ENCODE data around the gene CELSR1. TPM values are rescaled to one million over a fixed set of nuclear protein-coding genes. Genes with fewer than 3 reads are reported as not detected.

The CELSR1 gene
- polyA plus RNA-seq, 2 donors = 19.8 to 34.8 TPM

GRCh38 chr22:46451741-46452140, 85.7 kb downstream of the CELSR1 start:
- peak overlapping the region; percentile 92 for H3K27ac ChIP-seq (ENCODE audit: low read depth in 2 of 2, low read length in 1 of 2)
- no peaks in the 10 kb centered on the region for H3K36me3 ChIP-seq (ENCODE audit: control insufficient read depth in 2 of 2, insufficient read depth in 2 of 2, low read length in 1 of 2)
- 62 to 77% methylated on average over 12 of the region's 12 CpGs for whole genome bisulfite sequencing, 2 donors
- H3K27me3 ChIP-seq (ENCODE audit: control insufficient read depth in 1 of 2, insufficient read depth in 2 of 2, low read length in 2 of 2) = no peaks in the 10 kb centered on the region
- H3K9me3 ChIP-seq (ENCODE audit: control insufficient read depth in 2 of 2, insufficient read depth in 1 of 2, low read depth in 1 of 2, low read length in 1 of 2) = no peaks in the 10 kb centered on the region
- H3K4me3 ChIP-seq (ENCODE audit: low read depth in 1 of 2, low read length in 2 of 2) = no peak overlapping the region
- H3K4me1 ChIP-seq (ENCODE audit: control insufficient read depth in 2 of 2, insufficient read depth in 2 of 2, low read length in 1 of 2) = peaks cover 9 to 47% of the 10 kb centered on the region in 2 donors

- Histone ChIP-seq H3K4me3 (ENCODE audit: low read depth in 1 of 2, low read length in 2 of 2) (no peak overlapping the region), H3K27ac (ENCODE audit: low read depth in 2 of 2, low read length in 1 of 2) (peak overlapping the region; percentile 92), H3K4me1 (ENCODE audit: control insufficient read depth in 2 of 2, insufficient read depth in 2 of 2, low read length in 1 of 2) (peaks cover 9 to 47% of the 10 kb centered on the region in 2 donors), H3K9me3 (ENCODE audit: control insufficient read depth in 2 of 2, insufficient read depth in 1 of 2, low read depth in 1 of 2, low read length in 1 of 2) (no peaks in the 10 kb centered on the region), H3K27me3 (ENCODE audit: control insufficient read depth in 1 of 2, insufficient read depth in 2 of 2, low read length in 2 of 2) (no peaks in the 10 kb centered on the region), H3K36me3 (ENCODE audit: control insufficient read depth in 2 of 2, insufficient read depth in 2 of 2, low read length in 1 of 2) (no peaks in the 10 kb centered on the region)
- WGBS, 2 donors = 52 to 54% methylated on average over 15 of the region's 15 CpGs
Observed at GRCh38 chr22:46450931-46451561, 86.4 kb downstream of the CELSR1 start.

- H3K9me3 ChIP-seq (ENCODE audit: control insufficient read depth in 2 of 2, insufficient read depth in 1 of 2, low read depth in 1 of 2, low read length in 1 of 2) = no peaks in the 10 kb centered on the region
- H3K27me3 ChIP-seq (ENCODE audit: control insufficient read depth in 1 of 2, insufficient read depth in 2 of 2, low read length in 2 of 2) = no peaks in the 10 kb centered on the region
- H3K27ac ChIP-seq (ENCODE audit: low read depth in 2 of 2, low read length in 1 of 2) = peak overlapping the region; percentile 92
- no peak overlapping the region for H3K4me3 ChIP-seq (ENCODE audit: low read depth in 1 of 2, low read length in 2 of 2)
- H3K36me3 ChIP-seq (ENCODE audit: control insufficient read depth in 2 of 2, insufficient read depth in 2 of 2, low read length in 1 of 2) = no peaks in the 10 kb centered on the region
- H3K4me1 ChIP-seq (ENCODE audit: control insufficient read depth in 2 of 2, insufficient read depth in 2 of 2, low read length in 1 of 2) = peaks cover 9 to 44% of the 10 kb centered on the region in 2 donors
- WGBS, 2 donors = 80 to 82% methylated on average over 16 of the region's 16 CpGs
Observed at GRCh38 chr22:46449974-46450745, 87.3 kb downstream of the CELSR1 start.

GRCh38 chr22:46449116-46449691, 88.2 kb downstream of the CELSR1 start:
- H3K9me3 ChIP-seq (ENCODE audit: control insufficient read depth in 2 of 2, insufficient read depth in 1 of 2, low read depth in 1 of 2, low read length in 1 of 2) = no peaks in the 10 kb centered on the region
- H3K27ac ChIP-seq (ENCODE audit: low read depth in 2 of 2, low read length in 1 of 2) = no peak overlapping the region
- peaks cover 9 to 39% of the 10 kb centered on the region in 2 donors for H3K4me1 ChIP-seq (ENCODE audit: control insufficient read depth in 2 of 2, insufficient read depth in 2 of 2, low read length in 1 of 2)
- no peak overlapping the region for H3K4me3 ChIP-seq (ENCODE audit: low read depth in 1 of 2, low read length in 2 of 2)
- 68 to 89% methylated on average over 2 of the region's 2 CpGs for WGBS, 2 donors
- no peaks in the 10 kb centered on the region for H3K27me3 ChIP-seq (ENCODE audit: control insufficient read depth in 1 of 2, insufficient read depth in 2 of 2, low read length in 2 of 2)
- H3K36me3 ChIP-seq (ENCODE audit: control insufficient read depth in 2 of 2, insufficient read depth in 2 of 2, low read length in 1 of 2) = peaks cover 0 to 3% of the 10 kb centered on the region in 2 donors

GRCh38 chr22:46448333-46448732, 89.1 kb downstream of the CELSR1 start:
- Histone ChIP-seq H3K4me3 (ENCODE audit: low read depth in 1 of 2, low read length in 2 of 2) (no peak overlapping the region), H3K27me3 (ENCODE audit: control insufficient read depth in 1 of 2, insufficient read depth in 2 of 2, low read length in 2 of 2) (no peaks in the 10 kb centered on the region), H3K4me1 (ENCODE audit: control insufficient read depth in 2 of 2, insufficient read depth in 2 of 2, low read length in 1 of 2) (peaks cover 9 to 38% of the 10 kb centered on the region in 2 donors), H3K36me3 (ENCODE audit: control insufficient read depth in 2 of 2, insufficient read depth in 2 of 2, low read length in 1 of 2) (peaks cover 0 to 3% of the 10 kb centered on the region in 2 donors), H3K27ac (ENCODE audit: low read depth in 2 of 2, low read length in 1 of 2) (peak overlapping the region; percentile 15 to 65), H3K9me3 (ENCODE audit: control insufficient read depth in 2 of 2, insufficient read depth in 1 of 2, low read depth in 1 of 2, low read length in 1 of 2) (no peaks in the 10 kb centered on the region)
- 54 to 56% methylated on average over 6 of the region's 6 CpGs for WGBS, 2 donors

- Histone ChIP-seq H3K4me3 (ENCODE audit: low read depth in 1 of 2, low read length in 2 of 2) (no peak overlapping the region), H3K4me1 (ENCODE audit: control insufficient read depth in 2 of 2, insufficient read depth in 2 of 2, low read length in 1 of 2) (peaks cover 9 to 37% of the 10 kb centered on the region in 2 donors), H3K27ac (ENCODE audit: low read depth in 2 of 2, low read length in 1 of 2) (peak overlapping the region in 1 of 2 donors; percentile 15), H3K9me3 (ENCODE audit: control insufficient read depth in 2 of 2, insufficient read depth in 1 of 2, low read depth in 1 of 2, low read length in 1 of 2) (no peaks in the 10 kb centered on the region), H3K36me3 (ENCODE audit: control insufficient read depth in 2 of 2, insufficient read depth in 2 of 2, low read length in 1 of 2) (peaks cover 0 to 3% of the 10 kb centered on the region in 2 donors), H3K27me3 (ENCODE audit: control insufficient read depth in 1 of 2, insufficient read depth in 2 of 2, low read length in 2 of 2) (no peaks in the 10 kb centered on the region)
- 84 to 87% methylated on average over 5 of the region's 5 CpGs for WGBS, 2 donors
Observed at GRCh38 chr22:46447906-46448305, 89.5 kb downstream of the CELSR1 start.

- Histone ChIP-seq H3K27ac (ENCODE audit: low read depth in 2 of 2, low read length in 1 of 2) (peak overlapping the region in 1 of 2 donors; percentile 6), H3K27me3 (ENCODE audit: control insufficient read depth in 1 of 2, insufficient read depth in 2 of 2, low read length in 2 of 2) (no peaks in the 10 kb centered on the region), H3K36me3 (ENCODE audit: control insufficient read depth in 2 of 2, insufficient read depth in 2 of 2, low read length in 1 of 2) (peaks cover 0 to 7% of the 10 kb centered on the region in 2 donors), H3K9me3 (ENCODE audit: control insufficient read depth in 2 of 2, insufficient read depth in 1 of 2, low read depth in 1 of 2, low read length in 1 of 2) (no peaks in the 10 kb centered on the region), H3K4me1 (ENCODE audit: control insufficient read depth in 2 of 2, insufficient read depth in 2 of 2, low read length in 1 of 2) (peaks cover 9 to 27% of the 10 kb centered on the region in 2 donors), H3K4me3 (ENCODE audit: low read depth in 1 of 2, low read length in 2 of 2) (no peak overlapping the region)
- WGBS, 2 donors = 58 to 64% methylated on average over 4 of the region's 4 CpGs
Observed at GRCh38 chr22:46446799-46447198, 90.6 kb downstream of the CELSR1 start.

GRCh38 chr22:46445771-46446420, 91.5 kb downstream of the CELSR1 start:
- H3K4me1 ChIP-seq (ENCODE audit: control insufficient read depth in 2 of 2, insufficient read depth in 2 of 2, low read length in 1 of 2) = peaks cover 9 to 25% of the 10 kb centered on the region in 2 donors
- H3K27ac ChIP-seq (ENCODE audit: low read depth in 2 of 2, low read length in 1 of 2) = no peak overlapping the region

GRCh38 chr22:46444390-46444854, 93.0 kb downstream of the CELSR1 start:
- Histone ChIP-seq H3K27me3 (ENCODE audit: control insufficient read depth in 1 of 2, insufficient read depth in 2 of 2, low read length in 2 of 2) (no peaks in the 10 kb centered on the region), H3K9me3 (ENCODE audit: control insufficient read depth in 2 of 2, insufficient read depth in 1 of 2, low read depth in 1 of 2, low read length in 1 of 2) (no peaks in the 10 kb centered on the region), H3K27ac (ENCODE audit: low read depth in 2 of 2, low read length in 1 of 2) (peak overlapping the region; percentile 86 to 87), H3K4me3 (ENCODE audit: low read depth in 1 of 2, low read length in 2 of 2) (no peak overlapping the region), H3K4me1 (ENCODE audit: control insufficient read depth in 2 of 2, insufficient read depth in 2 of 2, low read length in 1 of 2) (peaks cover 0 to 19% of the 10 kb centered on the region in 2 donors), H3K36me3 (ENCODE audit: control insufficient read depth in 2 of 2, insufficient read depth in 2 of 2, low read length in 1 of 2) (peaks cover 0 to 7% of the 10 kb centered on the region in 2 donors)
- 75 to 78% methylated on average over 10 of the region's 10 CpGs for WGBS, 2 donors

More at GRCh38 chr22:46445771-46446420, 91.5 kb downstream of the CELSR1 start:
- no peak overlapping the region for H3K4me3 ChIP-seq (ENCODE audit: low read depth in 1 of 2, low read length in 2 of 2)
- no peaks in the 10 kb centered on the region for H3K9me3 ChIP-seq (ENCODE audit: control insufficient read depth in 2 of 2, insufficient read depth in 1 of 2, low read depth in 1 of 2, low read length in 1 of 2)
- H3K36me3 ChIP-seq (ENCODE audit: control insufficient read depth in 2 of 2, insufficient read depth in 2 of 2, low read length in 1 of 2) = peaks cover 0 to 7% of the 10 kb centered on the region in 2 donors
- no peaks in the 10 kb centered on the region for H3K27me3 ChIP-seq (ENCODE audit: control insufficient read depth in 1 of 2, insufficient read depth in 2 of 2, low read length in 2 of 2)
- 89 to 91% methylated on average over 21 of the region's 21 CpGs for WGBS, 2 donors

Data from esophagus (tissue), 2 donors.